ENCODE data around the gene PIEZO1.

GRCh38 chr16:88774544-88775393, 10.3 kb downstream of the PIEZO1 start:
- no peak for TF ChIP-seq POLR2A (IDR thresholded peaks at IDR 0.05; ENCODE audit: low read length)
- TF ChIP-seq GATA1 (IDR thresholded peaks at IDR 0.05; ENCODE audit: low read depth, low read length), result no peak
